Activated CD8-positive, alpha-beta memory T cell treated with anti-CD3 and anti-CD28 coated beads for 4 hours (primary cell): ENCODE results near the gene VTI1A.

ENCODE experiments used
- DNase-seq, 2 donors: peaks; one replicate each; pipeline ENCODE4 v3.0.0-alpha.2; 2020; ENCODE audit warnings: low read depth in 2 of 2

The VTI1A gene

DNA sequence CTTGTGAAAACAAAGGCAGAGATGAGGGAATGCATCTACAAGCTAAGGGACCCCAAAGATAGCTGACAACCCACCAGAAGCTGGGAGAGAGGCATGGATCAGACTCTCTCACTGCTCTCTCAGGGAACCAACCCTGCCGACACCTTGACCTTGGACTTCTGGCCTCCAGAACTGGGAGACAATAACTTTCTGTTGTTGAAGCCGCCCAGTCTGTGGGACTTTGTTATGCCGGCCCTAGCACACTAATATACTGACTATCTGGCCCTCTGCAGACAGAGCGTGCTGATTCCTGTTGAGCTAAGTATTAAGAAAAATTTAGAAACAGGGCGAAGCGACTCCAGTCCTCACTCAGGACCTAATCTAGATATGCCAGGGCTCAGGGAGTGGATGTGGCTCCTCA, 358.7 kb downstream of the VTI1A start:
- no peak for DNase-seq

DNA sequence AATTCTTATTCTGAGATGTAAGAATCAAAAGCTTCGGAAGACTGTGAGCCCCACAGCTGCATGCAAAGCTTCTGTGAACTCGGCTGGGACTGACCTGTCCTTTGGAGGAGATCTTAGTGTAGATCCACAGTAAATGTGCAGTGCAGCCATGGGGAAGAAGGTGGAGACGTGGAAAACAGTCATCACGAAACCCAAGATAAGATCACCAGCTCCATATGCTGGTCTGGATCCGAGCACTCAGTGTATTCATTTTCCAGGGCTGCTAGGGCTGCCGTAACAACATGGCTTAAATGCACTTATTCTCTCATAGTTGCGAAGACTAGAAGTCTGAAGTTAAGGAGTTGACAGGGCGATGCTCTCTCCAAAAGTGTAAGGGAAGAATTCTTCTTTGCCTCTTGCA, 360.0 kb downstream of the VTI1A start:
- no peak for DNase-seq

DNA sequence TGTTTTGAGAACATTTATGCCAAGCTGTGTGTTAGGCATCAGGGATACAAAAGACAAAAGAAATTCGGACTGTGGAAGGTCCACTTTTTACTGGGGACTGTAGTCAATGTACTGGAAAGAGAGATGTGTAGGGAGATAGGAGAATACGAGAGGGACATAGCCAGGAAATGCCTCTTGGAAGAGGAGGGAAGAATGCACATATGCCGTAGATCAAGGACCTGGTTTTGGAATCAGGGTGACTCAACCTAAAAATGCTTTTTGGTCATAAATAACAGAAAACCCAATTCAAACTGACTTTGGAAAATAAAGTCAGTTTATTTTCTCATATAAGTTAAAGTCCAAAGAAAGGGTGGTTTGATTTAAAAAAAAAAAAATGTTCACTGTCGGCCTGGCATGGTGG, 362.7 kb downstream of the VTI1A start:
- DNase-seq = no peak

DNA sequence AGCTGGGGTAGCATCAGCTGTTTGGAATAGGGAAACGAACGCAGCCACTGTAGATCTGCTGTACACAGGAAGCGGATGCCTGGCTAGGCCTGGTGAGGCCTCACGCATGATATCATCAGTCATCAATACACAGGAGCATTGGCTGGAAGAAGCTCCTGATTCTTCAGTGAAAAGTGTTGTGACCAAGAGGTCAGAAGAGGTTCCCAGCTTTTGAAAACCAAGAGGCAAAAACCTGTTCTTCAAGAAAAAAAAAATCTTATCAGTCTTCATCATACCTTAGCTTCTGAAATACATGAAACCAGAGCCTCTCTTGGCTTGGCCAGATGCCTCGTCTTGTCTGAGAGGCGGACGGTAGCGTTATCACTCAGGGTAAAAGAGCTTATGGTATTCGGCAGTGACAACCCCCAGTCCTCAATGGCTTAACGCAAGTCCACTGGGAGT, 363.7 kb downstream of the VTI1A start:
- DNase-seq = no peak

DNA sequence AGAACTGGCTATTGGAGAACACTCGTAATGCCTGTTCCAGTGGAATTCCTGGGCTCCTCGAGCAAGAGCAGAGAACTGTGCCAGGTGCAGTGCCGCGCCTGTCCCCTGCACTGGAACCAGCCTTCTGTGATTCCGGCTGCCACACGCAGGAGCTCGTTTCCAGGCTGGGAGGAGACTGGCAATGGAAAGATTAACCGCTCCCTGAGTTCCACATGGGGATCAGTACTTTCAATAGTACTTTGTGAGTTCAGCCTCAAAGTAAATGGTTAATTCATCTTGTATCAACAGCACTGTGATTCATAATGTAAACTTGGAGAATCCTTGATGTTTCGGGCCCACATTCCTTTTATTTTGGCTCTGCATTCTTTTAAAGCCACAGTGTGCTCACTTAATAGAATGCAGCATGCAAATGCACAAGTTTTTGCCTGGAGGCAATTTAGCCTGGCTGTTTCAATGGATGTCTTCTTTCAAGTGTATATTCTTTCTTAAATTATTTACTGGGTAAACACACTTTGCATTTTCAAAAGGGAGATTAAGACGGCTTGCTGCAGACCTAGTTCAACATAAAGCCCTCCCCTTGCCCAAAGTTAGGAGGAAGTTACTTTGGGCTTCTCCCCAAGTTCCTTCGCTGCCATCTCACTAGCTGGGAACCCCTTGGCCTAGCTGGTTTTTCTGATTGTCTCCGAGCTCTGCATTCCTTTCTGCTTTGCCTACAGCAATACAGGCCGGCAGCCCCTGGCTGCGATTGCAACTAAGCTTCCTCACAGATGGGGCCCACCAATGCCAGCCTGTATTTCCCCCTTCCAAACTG, 364.9 kb downstream of the VTI1A start:
- no peak for DNase-seq

DNA sequence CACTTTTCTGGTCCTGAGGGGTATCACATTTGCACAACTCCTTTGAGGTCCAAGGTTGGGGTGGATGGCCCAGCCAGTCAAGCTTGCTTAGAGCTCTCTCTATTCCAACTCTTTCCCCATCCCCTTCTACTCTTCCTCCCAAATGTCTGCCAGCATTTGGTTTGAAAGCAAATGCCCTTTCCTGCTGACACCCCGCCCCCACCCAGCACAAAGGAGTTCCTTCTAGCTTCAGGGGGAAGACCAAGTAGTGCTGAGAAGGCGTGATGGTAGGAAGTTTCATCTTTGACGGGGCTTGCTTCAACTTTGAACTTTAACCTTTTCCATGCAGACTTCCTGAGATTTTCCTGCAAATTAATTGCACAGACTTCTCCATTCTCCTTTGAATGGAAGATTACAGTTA, 365.6 kb downstream of the VTI1A start:
- no peak for DNase-seq

DNA sequence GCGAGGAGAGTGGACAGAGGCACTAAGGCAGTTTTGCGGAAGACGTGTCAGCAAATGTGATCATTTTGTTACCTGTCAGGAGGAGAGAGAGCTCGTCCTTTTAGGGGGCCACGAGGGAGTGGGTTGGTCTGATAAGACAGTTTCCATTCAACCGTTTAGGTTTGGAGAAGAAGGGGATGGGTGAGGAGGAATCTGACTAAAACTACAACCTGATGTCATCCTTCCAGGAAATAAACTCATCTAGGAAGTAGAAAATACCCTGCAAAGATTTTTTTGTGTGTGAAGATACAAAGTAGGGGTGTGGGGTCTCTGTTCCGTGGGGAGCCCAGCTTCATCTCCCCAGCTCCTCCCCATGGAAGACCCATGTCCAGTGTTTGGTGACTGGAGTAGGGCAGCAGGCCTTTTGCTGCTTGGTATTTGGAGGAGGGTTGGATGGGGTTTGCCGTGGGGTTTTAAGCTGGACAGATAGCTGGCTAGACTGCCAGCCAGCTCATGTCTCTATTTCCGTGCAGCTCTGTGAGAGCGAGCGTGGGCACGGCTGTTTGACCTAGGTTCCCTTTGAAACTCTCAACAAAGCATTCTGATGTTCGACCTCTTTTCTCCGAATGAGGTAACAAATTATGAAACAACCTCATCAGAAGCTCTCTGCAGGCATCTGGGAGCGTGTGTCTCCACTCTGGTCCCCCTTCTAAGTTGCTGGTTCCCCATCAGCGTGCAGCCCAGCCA, 367.0 kb downstream of the VTI1A start:
- DNase-seq = no peak

DNA sequence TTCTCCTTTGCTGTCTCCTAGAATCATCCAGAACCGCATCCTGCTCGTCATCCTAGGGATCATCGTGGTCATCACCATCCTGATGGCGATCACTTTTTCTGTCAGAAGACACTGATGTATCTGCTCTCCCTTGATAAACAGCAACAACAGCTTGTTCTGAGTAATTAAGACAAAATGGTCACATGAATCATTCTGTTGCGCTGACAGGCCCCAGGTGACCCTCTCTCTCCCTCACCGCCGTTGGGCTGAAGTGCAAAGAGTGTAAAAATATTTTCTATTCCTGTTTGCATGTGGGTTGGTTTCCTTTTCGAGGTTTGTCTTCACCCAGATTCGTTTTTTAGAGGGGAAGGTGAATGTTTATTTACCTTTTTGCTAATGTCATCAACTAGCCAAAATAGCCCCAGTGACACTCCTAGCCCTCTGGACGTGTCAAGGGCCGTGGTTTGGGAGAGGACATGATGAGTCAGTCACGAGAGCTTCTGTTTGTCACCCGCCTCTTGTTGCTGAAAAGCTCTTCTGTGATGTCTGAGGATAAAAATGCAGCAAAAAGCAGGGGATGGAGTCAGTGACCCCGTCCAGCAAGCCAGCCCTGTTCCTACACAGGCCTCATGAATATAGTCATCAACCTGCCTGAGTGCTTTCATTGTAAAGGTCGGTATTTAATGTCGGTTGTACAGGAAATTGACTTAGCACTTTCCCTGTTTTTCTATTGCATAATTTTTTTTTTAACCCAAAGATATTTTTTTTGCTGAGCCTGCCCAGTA, 368.4 kb downstream of the VTI1A start:
- DNase-seq = no peak

DNA sequence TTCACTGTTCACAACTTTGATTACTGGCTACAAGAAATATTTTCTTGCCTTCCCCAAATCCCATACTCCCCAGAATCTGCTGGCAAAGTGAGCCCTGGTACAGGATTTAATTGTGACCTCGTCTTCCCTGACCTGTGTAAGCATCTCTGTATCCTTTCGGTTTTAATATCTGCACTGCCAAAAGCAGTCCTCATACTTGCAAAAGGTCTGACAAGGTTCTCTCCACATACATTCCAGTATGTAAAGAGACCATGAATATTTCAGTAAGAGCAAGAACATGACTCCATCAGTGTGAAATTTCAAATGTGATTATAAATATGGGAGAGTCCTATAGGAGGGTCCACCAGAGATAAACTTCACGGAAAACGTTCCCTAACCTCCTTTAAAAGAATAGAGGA, 369.0 kb downstream of the VTI1A start:
- no peak for DNase-seq

DNA sequence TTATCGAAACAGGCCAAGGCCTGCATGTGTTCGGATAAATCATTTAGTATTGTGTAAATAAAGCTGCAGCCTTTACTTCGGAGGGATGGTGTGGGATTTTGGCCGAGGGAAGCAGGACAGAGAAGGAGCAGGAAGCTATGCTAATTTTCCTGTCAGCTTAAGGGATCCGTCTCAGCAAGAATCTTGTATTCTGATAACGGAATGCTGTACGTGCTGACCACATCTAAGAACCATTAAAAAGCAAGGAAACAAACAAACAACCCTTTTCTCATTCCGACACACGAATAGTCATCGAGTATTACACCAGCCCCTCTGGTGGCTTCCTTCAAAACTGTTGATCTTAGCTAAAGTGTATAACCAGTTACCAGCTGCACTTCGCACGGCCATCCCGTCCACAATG, 369.9 kb downstream of the VTI1A start:
- DNase-seq = no peak

DNA sequence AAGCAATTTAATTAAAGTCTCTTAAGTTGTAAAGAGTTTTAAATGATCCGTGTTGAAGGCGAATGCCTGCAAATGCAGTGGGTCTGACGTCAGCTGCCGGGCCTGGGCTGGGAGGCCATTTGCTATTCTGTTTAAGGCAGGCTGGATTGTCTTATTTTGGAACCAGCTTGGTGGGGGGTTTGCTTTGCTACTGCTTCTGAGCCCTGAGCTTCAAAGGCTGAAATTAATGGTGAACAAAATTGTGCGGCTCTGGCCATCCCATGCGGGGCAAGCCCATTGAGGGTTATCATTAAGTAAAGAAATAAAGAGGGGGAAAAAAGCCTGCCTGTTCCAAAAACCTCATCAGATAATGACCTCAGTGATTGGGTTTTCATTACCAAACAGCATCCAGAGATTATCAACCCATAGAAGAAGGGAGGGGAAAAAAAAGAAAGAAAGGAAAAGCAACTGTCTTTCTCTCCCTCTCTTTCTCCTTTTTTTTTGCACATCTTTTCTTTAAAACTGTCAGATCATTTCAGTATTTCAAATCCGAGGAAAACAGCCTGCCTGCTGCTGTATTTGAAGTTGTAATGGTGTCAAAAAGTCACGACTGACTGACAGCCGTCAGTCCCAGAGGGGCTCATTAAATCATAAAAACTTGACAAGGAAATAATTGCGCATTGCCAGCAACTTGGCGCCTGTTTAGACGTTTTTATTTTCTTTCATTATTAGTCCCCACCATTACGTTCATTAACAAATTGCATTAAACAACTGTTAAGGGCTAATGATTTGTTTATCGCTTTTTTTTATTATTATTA, 371.2 kb downstream of the VTI1A start:
- DNase-seq = no peak

DNA sequence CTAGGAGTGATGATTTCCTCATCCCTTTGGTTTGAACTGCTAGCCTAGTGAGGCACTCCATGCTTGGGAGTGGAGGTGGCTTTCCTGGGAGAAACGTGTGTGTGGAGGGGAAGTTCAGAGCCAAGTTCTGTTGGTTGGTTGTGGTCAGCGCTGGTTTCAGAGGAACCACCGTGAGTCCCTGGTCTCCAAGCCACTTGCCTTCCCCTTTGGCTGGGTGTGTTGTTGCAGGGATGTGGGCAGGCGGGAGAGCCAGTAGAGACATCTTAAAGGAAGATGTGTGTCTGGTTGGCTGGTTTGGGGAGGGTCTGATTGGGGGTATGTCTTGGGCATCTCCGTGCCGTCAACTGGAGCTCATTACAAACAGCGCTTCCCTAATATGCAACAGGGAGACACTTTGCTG, 372.2 kb downstream of the VTI1A start:
- DNase-seq = no peak

DNA sequence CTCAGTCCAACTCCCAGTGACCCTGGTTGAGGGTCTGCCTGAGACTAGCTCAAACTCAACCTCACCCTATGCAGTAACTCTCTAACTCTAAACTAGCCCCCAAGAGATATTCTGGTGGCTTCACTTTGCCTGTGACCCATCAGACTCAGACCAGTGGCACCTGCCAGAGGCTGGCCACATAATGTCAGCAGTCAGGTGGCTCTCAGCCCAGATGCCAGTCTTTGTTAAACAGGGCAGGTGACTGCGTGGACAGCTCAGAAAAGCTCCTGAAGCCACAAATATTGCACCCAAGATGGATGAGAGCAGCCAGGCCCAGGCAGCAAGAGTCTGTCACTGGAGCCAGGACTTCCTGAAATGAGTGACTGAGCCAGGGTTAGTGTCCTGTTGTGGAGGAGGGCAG, 373.3 kb downstream of the VTI1A start:
- no peak for DNase-seq

DNA sequence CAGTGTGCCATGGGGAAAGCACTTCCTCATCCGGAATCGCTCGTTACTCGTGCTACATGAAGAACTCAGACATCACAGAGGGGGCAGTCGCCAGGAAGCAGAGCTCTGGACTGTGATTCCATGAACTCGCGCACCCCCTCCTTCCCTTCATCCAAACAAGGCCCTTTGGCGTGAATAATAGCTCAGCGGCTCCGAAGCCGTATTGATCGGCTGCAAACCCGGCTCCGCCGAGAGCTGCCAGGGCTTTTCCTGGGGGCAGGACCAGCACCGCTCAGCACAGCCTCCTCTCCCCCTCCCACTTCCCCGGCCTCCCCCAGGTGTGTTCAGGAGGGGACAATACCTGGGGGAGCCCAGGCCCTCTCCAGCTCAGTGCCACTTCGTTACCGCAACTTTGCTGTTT, 374.0 kb downstream of the VTI1A start:
- no peak for DNase-seq

DNA sequence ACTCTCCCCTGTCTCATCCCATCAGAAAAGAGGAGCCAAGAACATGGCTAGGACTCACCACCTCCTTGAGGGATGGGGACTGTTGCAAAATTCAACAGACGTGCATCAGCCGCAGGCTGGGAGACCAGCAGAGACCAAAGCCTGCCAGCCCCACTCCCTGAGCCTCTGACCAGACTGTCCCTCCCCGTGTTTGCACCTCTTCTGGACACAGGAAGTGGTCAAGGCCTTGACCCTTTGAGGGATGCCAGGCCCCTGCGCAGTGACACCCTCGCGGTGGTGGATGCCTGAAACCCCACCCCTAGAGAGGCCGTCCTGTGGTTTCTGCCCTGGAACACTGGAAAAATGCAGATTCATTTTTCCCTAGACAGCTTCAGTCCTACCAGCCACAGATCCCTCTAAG, 374.6 kb downstream of the VTI1A start:
- DNase-seq = no peak

DNA sequence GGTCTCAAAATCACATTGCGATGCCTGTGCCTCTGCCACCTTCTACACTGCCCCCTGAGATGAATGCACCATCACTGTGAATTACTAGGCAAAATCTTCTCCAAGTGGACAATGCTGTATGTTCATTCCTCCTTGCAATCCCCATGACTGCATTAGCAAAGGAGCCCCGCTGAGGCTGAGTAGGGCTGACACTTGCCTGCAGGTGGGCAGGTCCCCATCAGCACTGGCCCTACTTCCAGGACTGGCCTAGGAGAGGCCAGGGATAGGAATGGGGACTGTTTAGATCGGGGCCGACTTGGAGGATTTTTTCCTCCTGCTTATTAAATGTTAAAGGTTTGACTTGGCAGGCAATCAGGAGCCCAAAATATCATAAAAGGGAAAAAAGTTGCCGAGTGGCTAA, 376.0 kb downstream of the VTI1A start:
- DNase-seq = no peak

DNA sequence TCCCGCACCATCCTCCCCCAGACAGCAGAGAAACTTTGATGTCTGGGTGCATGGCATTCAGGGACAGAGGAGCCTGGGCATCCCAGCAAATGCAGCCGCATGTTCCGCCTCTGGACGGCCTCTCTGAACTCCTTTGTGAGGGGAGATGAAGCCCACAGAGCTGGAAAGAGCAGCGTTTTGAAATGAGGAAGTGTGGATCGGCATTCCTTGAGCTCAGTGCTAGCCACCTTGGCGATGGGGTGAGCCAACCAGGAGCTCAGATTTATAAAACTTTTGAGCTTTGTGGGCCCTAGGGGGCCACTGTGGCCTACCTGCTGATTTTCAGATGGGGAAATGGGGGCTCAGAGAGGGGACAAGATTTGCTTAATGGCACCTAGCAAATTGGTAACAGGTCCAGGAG, 376.6 kb downstream of the VTI1A start:
- DNase-seq = no peak

DNA sequence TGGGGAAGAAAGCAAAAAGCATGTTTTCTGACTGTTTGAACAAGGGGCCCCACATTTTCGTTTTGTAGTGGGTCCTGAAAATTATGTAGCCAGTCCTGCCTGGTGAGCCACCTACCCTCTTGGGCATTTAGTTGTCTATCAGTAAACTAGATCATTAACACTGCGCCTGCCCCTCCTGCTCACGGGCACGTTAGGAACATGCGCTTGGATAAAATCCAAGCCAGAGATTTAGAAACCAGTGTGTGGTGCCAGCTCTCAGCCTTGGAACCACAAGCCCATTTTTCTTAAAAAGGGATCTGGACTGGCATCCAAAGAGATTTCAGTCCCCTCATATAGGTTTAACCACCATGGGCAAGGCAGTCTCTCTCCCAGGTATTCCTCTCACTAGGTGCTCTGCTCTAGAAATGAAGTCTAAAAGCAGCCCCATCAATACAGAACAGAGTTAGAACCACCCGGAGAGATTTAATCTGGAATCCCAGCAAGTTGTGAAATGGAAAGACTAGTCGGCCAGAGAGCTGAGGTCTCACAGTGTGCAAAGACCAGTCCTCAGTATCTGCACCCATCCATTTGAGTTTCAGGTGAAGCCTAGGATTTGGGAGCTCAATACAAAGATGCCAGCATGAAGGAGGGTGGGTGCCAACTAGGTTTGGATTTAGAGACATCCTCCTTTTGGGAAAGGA, 379.1 kb downstream of the VTI1A start:
- no peak for DNase-seq

DNA sequence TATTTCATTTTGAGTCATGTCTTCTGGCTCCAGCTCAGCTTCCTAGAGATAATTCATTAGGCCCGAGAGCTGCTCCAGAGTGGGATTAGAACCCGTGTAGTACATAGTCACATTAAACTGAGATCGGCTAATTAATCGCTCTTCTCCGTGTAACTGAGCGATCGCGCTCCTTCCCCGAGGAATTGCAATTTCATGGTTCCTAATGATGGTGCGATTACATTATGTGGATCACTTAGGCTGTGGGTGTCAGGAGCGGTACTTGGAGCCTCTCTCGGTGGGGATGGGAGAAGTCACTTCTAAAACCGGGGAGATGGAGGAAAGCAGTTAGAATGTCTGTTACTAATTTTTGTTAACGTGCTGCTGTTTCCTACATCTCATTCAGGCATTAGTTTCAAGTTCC, 380.1 kb downstream of the VTI1A start:
- no peak for DNase-seq

DNA sequence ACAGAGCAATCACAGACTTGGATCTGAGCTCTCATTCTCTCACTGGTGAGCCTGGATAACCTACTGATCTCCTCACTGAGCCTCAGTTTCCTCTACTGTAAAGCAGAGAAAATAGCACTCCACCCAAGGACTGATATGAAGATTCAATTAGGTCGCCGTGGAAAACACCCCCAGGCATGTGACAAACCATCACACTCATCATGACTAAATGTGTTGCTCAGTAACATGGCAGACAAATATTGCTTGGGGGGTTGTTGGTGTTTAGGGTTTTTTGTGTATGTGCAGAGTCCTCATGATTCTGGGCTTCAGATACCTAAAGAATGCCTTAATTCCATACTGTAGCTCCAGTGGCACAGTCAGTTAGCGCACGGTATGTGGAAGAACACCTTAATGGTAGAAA, 380.9 kb downstream of the VTI1A start:
- no peak for DNase-seq

DNA sequence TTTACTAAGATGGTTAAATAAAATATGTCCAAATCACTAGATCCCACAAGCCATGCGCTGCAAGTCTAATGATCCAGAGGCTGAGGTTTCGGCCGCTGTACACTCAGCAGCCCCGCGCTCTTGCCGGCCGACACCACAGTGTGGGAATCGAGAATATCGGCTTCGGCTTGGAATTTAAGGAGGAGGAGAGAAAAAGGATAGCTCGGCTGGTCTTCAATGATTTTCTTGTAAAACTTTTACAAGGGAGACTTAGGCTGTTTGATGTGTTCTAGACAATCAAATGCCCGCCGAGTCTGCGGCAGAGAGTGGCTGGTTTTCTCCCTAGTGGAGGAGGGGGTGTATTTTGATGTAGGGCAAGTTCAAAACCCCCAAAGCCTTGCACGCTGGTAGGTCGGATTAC, 384.8 kb downstream of the VTI1A start:
- no peak for DNase-seq
